Endothelial cell of umbilical vein (primary cell): ENCODE data around the gene NAP1L4. TPM values are rescaled to one million over a fixed set of nuclear protein-coding genes. Genes with fewer than 3 reads are reported as not detected.

Source experiments
- BruUV-seq: library from RNA; stranded (reverse); fragments of 400-500 nt; replicated peaks from 2 replicates; lab custom pipeline; 2021; lab: Mats Ljungman, UMichigan
- CTCF ChIA-PET: fragments of 300-600, 350-600 bp; sonication (Branson Sonifier 250); formaldehyde crosslinking; loops from one replicate; lab custom pipeline; 2021; ENCODE audit warnings: antibody characterized with exemption, inconsistent platforms; lab: Charles Lee
- POLR2A ChIA-PET: fragments of 300-600, 350-600 bp; sonication (Branson Sonifier 250); formaldehyde crosslinking; loops from one replicate; lab custom pipeline; 2021; ENCODE audit warnings: antibody characterized with exemption, inconsistent platforms; lab: Charles Lee
- DNase-seq: peaks from one replicate; pipeline ENCODE4 v3.0.0-alpha.2; 2011; ENCODE audit warnings: low read depth, low spot score
- FAIRE-seq: peaks from 2 replicates; lab custom pipeline; 2011; peaks lifted over from hg19 to GRCh38; lab: Jason Lieb, UNC
- H2AFZ ChIP-seq: 2 replicates; pipeline ENCODE4 v1.6.0; 2012; ENCODE audit warnings: low read depth, low read length, control low read depth, inconsistent platforms
- H3K27ac ChIP-seq: 2 replicates; pipeline ENCODE4 v1.5.1; 2011; ENCODE audit warnings: low read depth, mild to moderate bottlenecking, control low read depth, low read length, moderate library complexity; ENCODE audit not compliant: insufficient read depth
- H3K27me3 ChIP-seq, 2 experiments: 2 replicates each; pipeline versions ENCODE4 v1.6.0 to v1.6.1; 2011; ENCODE audit warnings: low read length in 2 of 2, mixed read lengths in 1 of 2; ENCODE audit not compliant: control insufficient read depth in 2 of 2, insufficient read depth in 2 of 2
- H3K36me3 ChIP-seq, 2 experiments: 2 replicates in 1 of 2; 3 replicates in 1 of 2; pipeline ENCODE4 v1.5.1; 2011; ENCODE audit warnings: low read length in 2 of 2, mild to moderate bottlenecking in 1 of 2, moderate library complexity in 1 of 2; ENCODE audit not compliant: control insufficient read depth in 2 of 2, insufficient read depth in 2 of 2; ENCODE audit errors: extremely low read depth in 1 of 2
- H3K4me1 ChIP-seq: 3 replicates; pipeline ENCODE4 v1.5.1; 2011; ENCODE audit warnings: mild to moderate bottlenecking, low read length; ENCODE audit not compliant: control insufficient read depth, insufficient read depth; ENCODE audit errors: extremely low read depth
- H3K4me2 ChIP-seq: 2 replicates; pipeline ENCODE4 v1.6.1; 2011; ENCODE audit warnings: low read length, control low read depth, mixed read lengths; ENCODE audit not compliant: insufficient read depth
- H3K4me3 ChIP-seq, 3 experiments: fragments of 200-600 bp in 1 of 3; sonication (generic), shearing (Covaris generic) in 1 of 3; replicated peaks in 1 of 3; 2 replicates each; pipeline ENCODE4 v1.5.1; 2011 to 2016; ENCODE audit warnings: control low read depth in 3 of 3, low read length in 3 of 3, mild to moderate bottlenecking in 2 of 3, inconsistent platforms in 1 of 3, low read depth in 1 of 3, moderate library complexity in 1 of 3; ENCODE audit not compliant: insufficient read depth in 1 of 3
- H3K79me2 ChIP-seq: 2 replicates; pipeline ENCODE4 v1.6.0; 2012; ENCODE audit warnings: low read length, inconsistent platforms; ENCODE audit not compliant: control insufficient read depth, insufficient read depth
- H3K9ac ChIP-seq: replicated peaks from 2 replicates; pipeline ENCODE3; 2011; ENCODE audit warnings: low read length, control low read depth; ENCODE audit not compliant: insufficient read depth; ENCODE audit errors: extremely low read depth
- H3K9me1 ChIP-seq: replicated peaks from 3 replicates; pipeline ENCODE4 v1.6.0; 2011; ENCODE audit warnings: mild to moderate bottlenecking, low read length; ENCODE audit not compliant: control insufficient read depth, insufficient read depth; ENCODE audit errors: extremely low read depth
- H3K9me3 ChIP-seq: replicated peaks from 2 replicates; pipeline ENCODE4 v1.5.1; 2012; ENCODE audit warnings: low read length, inconsistent platforms; ENCODE audit not compliant: control insufficient read depth, insufficient read depth
- H4K20me1 ChIP-seq: replicated peaks from 2 replicates; pipeline ENCODE3; 2011; ENCODE audit warnings: mild to moderate bottlenecking, low read length; ENCODE audit not compliant: control insufficient read depth, insufficient read depth; ENCODE audit errors: extremely low read depth
- CTCF ChIP-seq, 2 donors: IDR thresholded peaks; 1 replicate in 1 of 2; 2 replicates in 1 of 2; pipeline ENCODE4 v1.5.1; 2011; ENCODE audit warnings: low read length in 2 of 2, mild to moderate bottlenecking in 2 of 2, moderate library complexity in 2 of 2, control low read depth in 1 of 2, inconsistent platforms in 1 of 2, low read depth in 1 of 2; ENCODE audit not compliant: insufficient read depth in 1 of 2; ENCODE audit errors: extremely low read depth in 1 of 2
- EZH2 ChIP-seq: IDR thresholded peaks from 2 replicates; pipeline ENCODE4 v1.6.1; 2012; ENCODE audit warnings: borderline replicate concordance, low read depth, mild to moderate bottlenecking, moderate library complexity, low read length, inconsistent platforms; ENCODE audit not compliant: severe bottlenecking
- FOS ChIP-seq: IDR thresholded peaks from 2 replicates; pipeline ENCODE4 v1.6.1; 2011; ENCODE audit warnings: mild to moderate bottlenecking, low read length, moderate library complexity, borderline replicate concordance; ENCODE audit not compliant: insufficient read depth
- GATA2 ChIP-seq: IDR thresholded peaks from 2 replicates; pipeline ENCODE4 v1.7.0; 2011; ENCODE audit warnings: low read depth, mild to moderate bottlenecking, moderate library complexity, mixed read lengths, low read length; ENCODE audit not compliant: insufficient read length, insufficient read depth
- JUN ChIP-seq: IDR thresholded peaks from 2 replicates; pipeline ENCODE4 v1.6.1; 2011; ENCODE audit warnings: borderline replicate concordance, low read depth; ENCODE audit not compliant: insufficient read length, insufficient read depth
- MYC ChIP-seq: IDR thresholded peaks from one replicate; pipeline ENCODE4 v1.6.1; 2011; ENCODE audit warnings: mild to moderate bottlenecking, low read depth, low read length
- POLR2A ChIP-seq: IDR thresholded peaks from 2 replicates; pipeline ENCODE4 v1.6.1; 2012; ENCODE audit warnings: low read depth, mild to moderate bottlenecking, control low read depth, low read length
- POLR2AphosphoS5 ChIP-seq: IDR thresholded peaks from 2 replicates; pipeline ENCODE4 v1.6.1; 2012; ENCODE audit warnings: low read depth, mild to moderate bottlenecking, control low read depth, low read length, moderate library complexity; ENCODE audit not compliant: insufficient read depth
- dilution Hi-C: fragments of 300-500 bp; cut with MboI; formaldehyde crosslinking; loops from one replicate; pipeline ENCODE4 v1.15.0; 2019; ENCODE audit warnings: low sequenced_read_pairs; ENCODE audit not compliant: extremely low pct_ligation_motif_present
- intact Hi-C: fragments of 100-400 bp; cut with micrococcal nuclease; formaldehyde crosslinking; loops from one replicate; pipeline ENCODE4 v1.10.0; 2022
- polyA plus RNA-seq, 4 experiments: library from polyadenylated mRNA; depleted of rRNA in 3 of 4; stranded (reverse) in 3 of 4; unstranded in 1 of 4; fragments of >200 nt; gene quantifications; 2 replicates each; pipeline versions ENCODE4 v1.2.1 to v1.2.3, GENCODE V29; 2011 to 2012; ENCODE audit warnings: missing spikeins in 1 of 4
- total RNA-seq: library from RNA; stranded (reverse); gene quantifications from 2 replicates; pipeline ENCODE4 v1.2.3, GENCODE V29; 2021
- TF ChIP-seq, protein P1 (sequence below): IDR thresholded peaks from 2 replicates; pipeline ENCODE4 v1.6.1; 2011; ENCODE audit not compliant: insufficient read depth, insufficient read length

NAP1L4 gene
- total and polyA plus RNA-seq, 2 donors (not counting 3 experiments of a cell fraction or from before 2014, with no cell fraction given) = 100.0 to 177 TPM

- peaks cover 8 to 41% of the 10 kb centered on the region in 2 experiments for H3K36me3 ChIP-seq
- no peaks in the 10 kb centered on the region for H3K27me3 ChIP-seq
- no peak overlapping the region for H3K4me3 ChIP-seq
- H4K20me1 ChIP-seq = no peaks in the 10 kb centered on the region
- no peaks in the 10 kb centered on the region for H3K9me1 ChIP-seq
- dilution Hi-C loops = no loop called here
- peaks cover 5% of the 10 kb centered on the region for H3K4me1 ChIP-seq
- no peaks in the 10 kb centered on the region for H3K9me3 ChIP-seq
- no TSS peak for BruUV-seq
- DNase-seq (no peak), FAIRE-seq (no peak)
- no peak overlapping the region for H2AFZ ChIP-seq
- H3K79me2 ChIP-seq = no peaks in the 10 kb centered on the region
- ChIA-PET CTCF (interaction anchor here (1.5 kb wide), 1 partner anchor 75 kb away, joined by 4 read pairs; no protein-coding TSS in a partner anchor), POLR2A (no interaction called here)
- H3K4me2 ChIP-seq = no peak overlapping the region
- no peak for TF ChIP-seq CTCF (IDR thresholded peaks at IDR 0.05; ENCODE audit: extremely low read depth in 1 of 2, insufficient read depth in 1 of 2, low read depth in 1 of 2, low read length in 2 of 2)
- no peak for TF ChIP-seq MYC
- no peak for TF ChIP-seq EZH2
- intact Hi-C loops = no loop called here
- H3K9ac ChIP-seq = no peak overlapping the region
- no peak overlapping the region for H3K27ac ChIP-seq
These were observed 24.7 kb upstream of the NAP1L4 start for GRCh38 chr11:3016861-3017260.

- TF ChIP-seq POLR2A (no peak), POLR2AphosphoS5 (no peak), JUN (no peak), CTCF (IDR thresholded peaks at IDR 0.05; ENCODE audit: extremely low read depth in 1 of 2, insufficient read depth in 1 of 2, low read depth in 1 of 2, low read length in 2 of 2) (no peak), MYC (no peak), EZH2 (no peak), GATA2 (no peak), FOS (no peak)
- TF ChIP-seq, protein P1, sequence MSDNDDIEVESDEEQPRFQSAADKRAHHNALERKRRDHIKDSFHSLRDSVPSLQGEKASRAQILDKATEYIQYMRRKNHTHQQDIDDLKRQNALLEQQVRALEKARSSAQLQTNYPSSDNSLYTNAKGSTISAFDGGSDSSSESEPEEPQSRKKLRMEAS = no peak
- no peak for FAIRE-seq
- Histone ChIP-seq H3K27ac (no peak overlapping the region), H3K36me3 (peaks cover 10 to 47% of the 10 kb centered on the region in 2 experiments), H3K9me3 (no peaks in the 10 kb centered on the region), H3K9me1 (no peaks in the 10 kb centered on the region), H3K4me1 (peaks cover 2% of the 10 kb centered on the region), H3K27me3 (no peaks in the 10 kb centered on the region), H3K4me2 (no peak overlapping the region), H2AFZ (no peak overlapping the region), H3K4me3 (no peak overlapping the region), H4K20me1 (no peaks in the 10 kb centered on the region), H3K9ac (no peak overlapping the region), H3K79me2 (no peaks in the 10 kb centered on the region)
- CTCF ChIA-PET = interaction anchor here (0.6 to 1.5 kb wide), 4 partner anchors 21 to 145 kb away, joined by 3 to 4 read pairs (median 3); no protein-coding TSS in a partner anchor
- intact Hi-C loops = no loop called here
- dilution Hi-C loops = no loop called here
- POLR2A ChIA-PET = no interaction called here
- no peak for DNase-seq
- no TSS peak for BruUV-seq
These were observed 23.7 kb upstream of the NAP1L4 start for GRCh38 chr11:3015796-3016195.
